DND-41 (cell line): ENCODE results near the gene ABHD16B.

Experiments
- ATAC-seq: fragments of 200-7000 bp; cut with Tn5 transposase; 3 replicates; pipeline ENCODE4 v1.9.1; 2021; ENCODE audit warnings: low read depth; ENCODE audit not compliant: insufficient read depth
- DNase-seq: peaks from one replicate; pipeline ENCODE4 v3.0.0-alpha.2; 2020
- H2AFZ ChIP-seq: 2 replicates; pipeline ENCODE4 v1.6.0; 2012; ENCODE audit warnings: low read depth, low read length
- H3K27ac ChIP-seq: 2 replicates; pipeline ENCODE4 v1.5.1; 2012; ENCODE audit warnings: low read length, inconsistent platforms
- H3K27me3 ChIP-seq: fragments of 200-600 bp; sonication (generic); 2 replicates; pipeline ENCODE4 v1.6.0; 2012; ENCODE audit warnings: low read length, mild to moderate bottlenecking, inconsistent platforms; ENCODE audit not compliant: insufficient read depth, poor library complexity
- H3K36me3 ChIP-seq: 2 replicates; pipeline ENCODE4 v1.5.1; 2012; ENCODE audit warnings: low read length, inconsistent platforms; ENCODE audit not compliant: insufficient read depth
- H3K4me1 ChIP-seq: 2 replicates; pipeline ENCODE4 v1.5.1; 2012; ENCODE audit warnings: mild to moderate bottlenecking, low read length; ENCODE audit not compliant: insufficient read depth
- H3K4me2 ChIP-seq: 2 replicates; pipeline ENCODE4 v1.6.0; 2012; ENCODE audit warnings: mild to moderate bottlenecking, moderate library complexity, low read length, inconsistent platforms; ENCODE audit not compliant: insufficient read depth
- H3K4me3 ChIP-seq, 2 experiments: fragments of 200-600 bp in 1 of 2; shearing (Covaris generic) in 1 of 2; 2 replicates each; pipeline ENCODE4 v1.5.1; 2012 to 2016; ENCODE audit warnings: inconsistent platforms in 2 of 2, low read length in 2 of 2, mild to moderate bottlenecking in 2 of 2, low read depth in 1 of 2, moderate library complexity in 1 of 2
- H3K79me2 ChIP-seq: 2 replicates; pipeline ENCODE4 v1.6.0; 2012; ENCODE audit warnings: low read length, inconsistent platforms; ENCODE audit not compliant: insufficient read depth
- H3K9ac ChIP-seq: 2 replicates; pipeline ENCODE4 v1.6.0; 2012; ENCODE audit warnings: low read depth, mild to moderate bottlenecking, inconsistent platforms, low read length, moderate library complexity
- H3K9me3 ChIP-seq: 2 replicates; pipeline ENCODE4 v1.5.1; 2012; ENCODE audit warnings: low read length, moderate library complexity, mild to moderate bottlenecking, inconsistent platforms; ENCODE audit not compliant: insufficient read depth, severe bottlenecking
- H4K20me1 ChIP-seq: 2 replicates; pipeline ENCODE4 v1.6.0; 2012; ENCODE audit warnings: low read length; ENCODE audit not compliant: insufficient read depth
- CTCF ChIP-seq: IDR thresholded peaks from 2 replicates; pipeline ENCODE4 v1.5.1; 2012; ENCODE audit warnings: borderline replicate concordance, low read length, moderate library complexity, mild to moderate bottlenecking; ENCODE audit not compliant: poor library complexity, severe bottlenecking; ENCODE audit errors: extremely low read depth
- EZH2 ChIP-seq: IDR thresholded peaks from 3 replicates; pipeline ENCODE4 v1.6.1; 2012; ENCODE audit warnings: borderline replicate concordance, low read depth, mild to moderate bottlenecking, moderate library complexity, low read length, inconsistent platforms; ENCODE audit not compliant: severe bottlenecking

Gene ABHD16B

GRCh38 chr20:63819224-63819921, 41.9 kb upstream of the ABHD16B start:
- TF ChIP-seq CTCF (no peak), EZH2 (no peak)
- no peaks in the 10 kb centered on the region for H3K27me3 ChIP-seq
- H3K36me3 ChIP-seq: no peaks in the 10 kb centered on the region
- H4K20me1 ChIP-seq: peaks cover 24% of the 10 kb centered on the region
- no peak overlapping the region for H3K9ac ChIP-seq
- no peak overlapping the region for H3K27ac ChIP-seq
- H3K9me3 ChIP-seq: no peaks in the 10 kb centered on the region
- no peak overlapping the region for H3K4me2 ChIP-seq
- no peak for ATAC-seq
- no peak overlapping the region for H3K4me3 ChIP-seq
- H2AFZ ChIP-seq: no peak overlapping the region
- no peak for DNase-seq
- no peaks in the 10 kb centered on the region for H3K79me2 ChIP-seq
- H3K4me1 ChIP-seq: no peaks in the 10 kb centered on the region

DNA sequence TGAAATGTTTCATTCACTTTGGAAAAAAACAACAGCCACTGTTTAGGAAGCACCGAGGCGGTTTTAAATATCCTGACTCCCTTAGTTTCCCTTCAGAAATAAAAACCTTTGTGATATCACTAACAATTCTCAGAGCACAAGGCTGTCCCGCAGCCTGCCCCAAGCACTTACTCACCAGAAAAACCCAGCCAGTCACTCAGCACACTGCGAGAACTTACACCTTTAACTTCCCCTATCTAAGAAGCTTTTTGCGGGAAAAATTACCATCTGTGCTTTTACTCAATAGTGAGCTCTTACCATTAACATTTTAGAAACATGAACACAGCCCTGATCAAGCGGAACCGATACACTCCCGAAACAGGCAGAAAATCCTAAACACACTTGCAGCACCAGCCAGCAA, 39.5 kb upstream of the ABHD16B start:
- H4K20me1 ChIP-seq: peaks cover 6% of the 10 kb centered on the region; the same call in 1 of the 2 replicates
- ATAC-seq (no peak), DNase-seq (no peak)
- H2AFZ ChIP-seq: no peak overlapping the region
- no peaks in the 10 kb centered on the region for H3K9me3 ChIP-seq
- no peaks in the 10 kb centered on the region for H3K79me2 ChIP-seq
- H3K9ac ChIP-seq: no peak overlapping the region
- H3K4me3 ChIP-seq: no peak overlapping the region
- no peaks in the 10 kb centered on the region for H3K4me1 ChIP-seq
- H3K27ac ChIP-seq: no peak overlapping the region
- peaks cover 3% of the 10 kb centered on the region for H3K27me3 ChIP-seq
- TF ChIP-seq CTCF (no peak), EZH2 (no peak)
- H3K36me3 ChIP-seq: no peaks in the 10 kb centered on the region
- H3K4me2 ChIP-seq: no peak overlapping the region

DNA sequence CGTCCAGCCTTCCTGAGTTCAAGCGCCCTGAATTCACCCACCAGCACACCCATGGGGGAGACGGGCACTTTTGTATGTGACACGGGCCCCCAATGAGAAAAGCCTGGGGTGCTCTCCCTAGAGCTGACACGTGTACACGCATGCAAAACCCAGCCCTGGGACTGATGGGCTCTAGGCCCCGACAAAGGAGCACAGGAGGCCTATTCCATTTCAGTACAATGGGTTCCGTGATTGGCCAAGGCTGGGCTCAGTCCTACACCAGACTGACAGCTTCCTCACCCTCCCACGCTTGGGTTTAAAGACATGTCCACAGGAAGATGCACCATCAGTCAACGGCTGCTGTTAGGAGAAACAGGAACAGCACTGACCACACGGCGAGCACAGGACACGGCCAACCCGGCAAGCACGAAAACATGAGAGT, 39.0 kb upstream of the ABHD16B start:
- Histone ChIP-seq H3K9ac (no peak overlapping the region), H3K36me3 (no peaks in the 10 kb centered on the region), H3K4me1 (no peaks in the 10 kb centered on the region), H3K79me2 (no peaks in the 10 kb centered on the region), H3K27me3 (peaks cover 3% of the 10 kb centered on the region), H3K27ac (no peak overlapping the region), H3K4me3 (no peak overlapping the region), H3K9me3 (no peaks in the 10 kb centered on the region), H4K20me1 (peaks cover 6% of the 10 kb centered on the region; the same call in 1 of the 2 replicates), H3K4me2 (no peak overlapping the region), H2AFZ (no peak overlapping the region)
- ATAC-seq (no peak), DNase-seq (no peak)
- no peak for TF ChIP-seq EZH2
- no peak for TF ChIP-seq CTCF
